HEK293 (cell line): ENCODE data around the gene RBBP8.

ENCODE experiments used
- CTCF ChIA-PET: fragments of 350-600 bp; formaldehyde crosslinking; extraction: SDS; loops from one replicate; lab custom pipeline; 2021; ENCODE audit warnings: antibody characterized with exemption; lab: Yijun Ruan, JAX
- POLR2A ChIA-PET: fragments of 300-600 bp; formaldehyde crosslinking; extraction: SDS; loops from one replicate; lab custom pipeline; 2020; ENCODE audit warnings: antibody characterized with exemption, inconsistent platforms; lab: Yijun Ruan, JAX
- H3K27ac ChIP-seq: fragments of 200-500 bp; sonication (Bioruptor generic); 2 replicates; pipeline ENCODE4 v1.5.1; 2014; ENCODE audit warnings: low read depth, low read length, control low read depth, inconsistent platforms; ENCODE audit errors: extremely low read depth
- H3K36me3 ChIP-seq, 2 experiments: fragments of 200-500 bp in 1 of 2; sonication (Bioruptor generic) in 1 of 2; 1 replicate in 1 of 2; 2 replicates in 1 of 2; pipeline ENCODE4 v1.5.1; 2014 to 2017; ENCODE audit warnings: inconsistent platforms in 2 of 2, low read length in 2 of 2; ENCODE audit not compliant: control insufficient read depth in 2 of 2, insufficient read depth in 1 of 2
- H3K4me1 ChIP-seq: fragments of 200-500 bp; sonication (Bioruptor generic); 2 replicates; pipeline ENCODE4 v1.5.1; 2014; ENCODE audit warnings: mild to moderate bottlenecking, low read length, inconsistent platforms; ENCODE audit not compliant: control insufficient read depth, insufficient read depth
- H3K4me3 ChIP-seq: 2 replicates; pipeline ENCODE4 v1.5.1; 2011; ENCODE audit warnings: low read depth, mild to moderate bottlenecking, control low read depth, low read length, moderate library complexity
- H3K9me3 ChIP-seq: fragments of 200-500 bp; sonication (Bioruptor generic); 2 replicates; pipeline ENCODE4 v1.5.1; 2014; ENCODE audit warnings: low read depth, low read length, inconsistent platforms; ENCODE audit not compliant: control insufficient read depth, insufficient read depth
- BCL6B ChIP-seq: fragments of 450-650 bp; formaldehyde crosslinking; IDR thresholded peaks from 2 replicates; pipeline ENCODE4 v1.5.1; 2017; ENCODE audit warnings: missing biosample characterization, missing genetic modification characterization
- ELK4 ChIP-seq: IDR thresholded peaks from 2 replicates; pipeline ENCODE4 v1.6.1; 2011; ENCODE audit warnings: mild to moderate bottlenecking, low read depth, low read length, borderline replicate concordance
- GLI2 ChIP-seq: fragments of 450-650 bp; formaldehyde crosslinking; IDR thresholded peaks from 2 replicates; pipeline ENCODE4; 2017; ENCODE audit warnings: missing biosample characterization, missing genetic modification characterization, low read depth, borderline replicate concordance
- GLIS1 ChIP-seq: fragments of 450-650 bp; formaldehyde crosslinking; IDR thresholded peaks from 2 replicates; pipeline ENCODE4 v1.5.1; 2016; ENCODE audit warnings: missing biosample characterization, missing genetic modification characterization
- WT1 ChIP-seq: fragments of 450-650 bp; formaldehyde crosslinking; IDR thresholded peaks from 2 replicates; pipeline ENCODE4 v1.5.1; 2016; ENCODE audit warnings: missing biosample characterization, missing genetic modification characterization
- ZBTB1 ChIP-seq: fragments of 450-650 bp; formaldehyde crosslinking; IDR thresholded peaks from 2 replicates; pipeline ENCODE4 v1.5.1; 2016; ENCODE audit warnings: missing biosample characterization, missing genetic modification characterization
- ZBTB7A ChIP-seq: fragments of 450-650 bp; formaldehyde crosslinking; IDR thresholded peaks from 2 replicates; pipeline ENCODE4 v1.5.1; 2016; ENCODE audit warnings: low read depth, missing biosample characterization, missing genetic modification characterization
- ZFP37 ChIP-seq: fragments of 450-650 bp; formaldehyde crosslinking; IDR thresholded peaks from 2 replicates; pipeline ENCODE4 v1.5.1; 2016; ENCODE audit warnings: missing biosample characterization, missing genetic modification characterization
- ZNF138 ChIP-seq: fragments of 450-650 bp; formaldehyde crosslinking; IDR thresholded peaks from 2 replicates; pipeline ENCODE4 v1.5.1; 2016; ENCODE audit warnings: missing biosample characterization, missing genetic modification characterization, borderline replicate concordance
- ZNF174 ChIP-seq: fragments of 450-650 bp; formaldehyde crosslinking; IDR thresholded peaks from 2 replicates; pipeline ENCODE4 v1.5.0; 2017; ENCODE audit warnings: missing biosample characterization, mild to moderate bottlenecking, missing genetic modification characterization
- ZNF19 ChIP-seq: fragments of 450-650 bp; formaldehyde crosslinking; IDR thresholded peaks from 2 replicates; pipeline ENCODE4; 2016; ENCODE audit warnings: missing biosample characterization, missing genetic modification characterization, low read depth
- ZNF324 ChIP-seq: fragments of 450-650 bp; formaldehyde crosslinking; IDR thresholded peaks from 2 replicates; pipeline ENCODE4 v1.5.1; 2016; ENCODE audit warnings: missing biosample characterization, missing genetic modification characterization
- ZNF404 ChIP-seq: fragments of 450-650 bp; formaldehyde crosslinking; IDR thresholded peaks from 2 replicates; pipeline ENCODE4 v1.5.1; 2017; ENCODE audit warnings: missing biosample characterization, missing genetic modification characterization
- ZNF48 ChIP-seq: fragments of 450-650 bp; formaldehyde crosslinking; IDR thresholded peaks from 2 replicates; pipeline ENCODE4 v1.5.1; 2016; ENCODE audit warnings: missing biosample characterization, missing genetic modification characterization
- ZNF510 ChIP-seq: fragments of 450-650 bp; formaldehyde crosslinking; IDR thresholded peaks from 2 replicates; pipeline ENCODE4 v1.5.1; 2018; ENCODE audit warnings: mild to moderate bottlenecking, missing genetic modification characterization, missing biosample characterization; ENCODE audit not compliant: insufficient replicate concordance
- ZNF548 ChIP-seq: fragments of 450-650 bp; formaldehyde crosslinking; IDR thresholded peaks from 2 replicates; pipeline ENCODE4 v1.5.1; 2016; ENCODE audit warnings: missing biosample characterization, missing genetic modification characterization
- ZNF558 ChIP-seq: fragments of 450-650 bp; formaldehyde crosslinking; IDR thresholded peaks from 2 replicates; pipeline ENCODE4 v1.5.1; 2016; ENCODE audit warnings: missing biosample characterization, missing genetic modification characterization
- ZNF580 ChIP-seq: fragments of 450-650 bp; formaldehyde crosslinking; IDR thresholded peaks from 2 replicates; pipeline ENCODE4 v1.5.1; 2016; ENCODE audit warnings: missing biosample characterization, missing genetic modification characterization
- ZNF670 ChIP-seq: fragments of 450-650 bp; formaldehyde crosslinking; IDR thresholded peaks from 2 replicates; pipeline ENCODE4 v1.5.1; 2016; ENCODE audit warnings: missing biosample characterization, missing genetic modification characterization, low read depth
- ZNF707 ChIP-seq: fragments of 450-650 bp; formaldehyde crosslinking; IDR thresholded peaks from 2 replicates; pipeline ENCODE4 v1.5.1; 2016; ENCODE audit warnings: missing biosample characterization, missing genetic modification characterization
- ZNF837 ChIP-seq: fragments of 450-650 bp; formaldehyde crosslinking; IDR thresholded peaks from 2 replicates; pipeline ENCODE4 v1.5.1; 2016; ENCODE audit warnings: missing biosample characterization, missing genetic modification characterization

The RBBP8 gene

GRCh38 chr18:23054553-23054952, 121.4 kb downstream of the RBBP8 start:
- CTCF ChIA-PET: interaction anchor here (0.9 to 1.5 kb wide), 5 partner anchors 9 to 241 kb away, joined by 3 to 4 read pairs (median 4); no protein-coding TSS in a partner anchor
- Histone ChIP-seq H3K4me1 (no peaks in the 10 kb centered on the region), H3K4me3 (no peak overlapping the region), H3K27ac (no peak overlapping the region), H3K36me3 (no peaks in the 10 kb centered on the region), H3K9me3 (no peaks in the 10 kb centered on the region)
- POLR2A ChIA-PET: no interaction called here
- TF ChIP-seq ZNF580: no peak
- TF ChIP-seq BCL6B: no peak
- TF ChIP-seq ZNF510 (tag by site-specific recombination): no peak
- peak; percentile 52; the same call in 1 of the 2 replicates for TF ChIP-seq WT1 (tag by site-specific recombination)

GRCh38 chr18:23056315-23056714, 123.2 kb downstream of the RBBP8 start:
- no peak overlapping the region for H3K4me3 ChIP-seq
- no peak overlapping the region for H3K27ac ChIP-seq
- POLR2A ChIA-PET: interaction anchor here (0.6 kb wide), 1 partner anchor 22 kb away, joined by 3 read pairs; no protein-coding TSS in a partner anchor
- CTCF ChIA-PET: no interaction called here
- no peaks in the 10 kb centered on the region for H3K36me3 ChIP-seq
- no peaks in the 10 kb centered on the region for H3K9me3 ChIP-seq
- no peak for TF ChIP-seq GLI2
- TF ChIP-seq ZNF558 (tag by site-specific recombination): no peak
- no peak for TF ChIP-seq ZBTB1
- no peak for TF ChIP-seq ZNF670
- no peak for TF ChIP-seq ZNF324 (tag by site-specific recombination)
- no peak for TF ChIP-seq ZNF837 (tag by site-specific recombination)
- no peak for TF ChIP-seq ZNF138
- TF ChIP-seq ZNF404 (tag by site-specific recombination): no peak
- no peak for TF ChIP-seq ZNF548 (tag by site-specific recombination)
- TF ChIP-seq ZNF707: no peak
- TF ChIP-seq ZNF19: no peak
- no peak for TF ChIP-seq ZNF174 (tag by site-specific recombination)
- TF ChIP-seq ZBTB7A: no peak
- TF ChIP-seq, all 188 proteins: peak for 0
- no peaks in the 10 kb centered on the region for H3K4me1 ChIP-seq

GRCh38 chr18:23057096-23057495, 124.0 kb downstream of the RBBP8 start:
- H3K36me3 ChIP-seq: no peaks in the 10 kb centered on the region
- H3K9me3 ChIP-seq: no peaks in the 10 kb centered on the region
- ChIA-PET CTCF (interaction anchor here (0.6 to 1.2 kb wide), 3 partner anchors 23 to 1942 kb away, joined by 3 to 5 read pairs (median 4); no protein-coding TSS in a partner anchor), POLR2A (interaction anchor here (0.5 kb wide), 1 partner anchor 44 kb away, joined by 3 read pairs; no protein-coding TSS in a partner anchor)
- no peak overlapping the region for H3K27ac ChIP-seq
- TF ChIP-seq ZNF48 (tag by site-specific recombination): no peak
- no peak for TF ChIP-seq GLIS1 (tag by site-specific recombination)
- TF ChIP-seq ZFP37 (tag by site-specific recombination): no peak
- TF ChIP-seq ELK4: no peak
- no peak for TF ChIP-seq ZNF670
- H3K4me3 ChIP-seq: no peak overlapping the region
- H3K4me1 ChIP-seq: no peaks in the 10 kb centered on the region
